Epithelial cell of esophagus (primary cell): ENCODE results near the gene CARD19.

Source experiments
- DNase-seq: peaks from one replicate; pipeline ENCODE4 v3.0.0; 2010; ENCODE audit warnings: low read depth
- H3K4me3 ChIP-seq: 2 replicates; pipeline ENCODE4 v1.5.1; 2011; ENCODE audit warnings: mild to moderate bottlenecking, low read length, control low read depth
- CTCF ChIP-seq: IDR thresholded peaks from 2 replicates; pipeline ENCODE4 v1.5.1; 2011; ENCODE audit warnings: low read depth, mild to moderate bottlenecking, low read length, control low read depth, inconsistent platforms; ENCODE audit not compliant: insufficient read depth; ENCODE audit errors: missing control alignments

CARD19 gene

GRCh38 chr9:93096131-93096802 is at the start of gene CARD19:
CARD19 (plus strand) TSS chr9:93096217; CDS start chr9:93096346, 129 bp downstream.
- peak within 1 kb of the TSS; percentile 55 for H3K4me3 ChIP-seq
- DNase-seq, result peak; percentile 47
- TF ChIP-seq CTCF, result no peak

GRCh38 chr9:93048566-93049448 is 47.2 kb upstream of the CARD19 start:
- TF ChIP-seq CTCF, result no peak
- DNase-seq, result no peak
- no peak overlapping the region for H3K4me3 ChIP-seq

- TF ChIP-seq CTCF, result no peak
- no peak overlapping the region for H3K4me3 ChIP-seq
- no peak for DNase-seq
These were observed 46.5 kb upstream of the CARD19 start for GRCh38 chr9:93049491-93049890.

GRCh38 chr9:93050231-93050630 is 45.8 kb upstream of the CARD19 start:
- no peak for TF ChIP-seq CTCF
- no peak for DNase-seq
- H3K4me3 ChIP-seq, result no peak overlapping the region

- H3K4me3 ChIP-seq, result no peak overlapping the region
- DNase-seq, result no peak
- no peak for TF ChIP-seq CTCF
These were observed 44.3 kb upstream of the CARD19 start for GRCh38 chr9:93051680-93052089.

GRCh38 chr9:93052791-93053540 is 43.1 kb upstream of the CARD19 start:
- no peak for DNase-seq
- H3K4me3 ChIP-seq, result no peak overlapping the region
- TF ChIP-seq CTCF, result no peak
